ENCODE measurements around the gene ACADM. TPM values are rescaled to one million over a fixed set of nuclear protein-coding genes. Genes with fewer than 3 reads are reported as not detected.
"Not testable (repeated sequence)": the region's sequence is repeated elsewhere in the genome, so short reads cannot be mapped to it uniquely, and the experiment has no call there.

ACADM gene
- polyA plus RNA-seq, 4 donors, result 73.6 to 145 (median 128) TPM

- no peak for DNase-seq (ENCODE audit: low read depth in 4 of 4, low spot score in 3 of 4)
Measured at GRCh38 chr1:75791022-75791421, 66.5 kb downstream of the ACADM start.

DNA sequence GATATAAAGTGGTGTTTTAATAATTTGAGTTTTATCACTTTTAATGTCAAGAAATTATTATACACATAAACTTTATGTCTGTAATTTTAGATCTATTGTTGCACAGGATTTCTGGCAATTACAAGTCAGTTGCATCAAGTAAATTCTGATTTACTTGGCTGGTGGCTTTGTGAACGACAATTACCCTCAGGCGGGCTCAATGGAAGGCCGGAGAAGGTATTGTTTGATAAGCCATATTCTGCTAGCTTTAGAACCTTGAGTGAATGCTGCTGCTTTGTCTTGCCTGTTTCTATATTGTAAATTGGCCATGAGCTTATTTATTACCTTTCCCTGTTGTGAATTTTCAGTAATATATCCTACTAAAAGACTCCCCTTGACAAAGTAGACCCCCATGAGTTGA is 67.6 kb downstream of the ACADM start:
- DNase-seq (ENCODE audit: low read depth in 4 of 4, low spot score in 3 of 4), result no peak

- no peak for DNase-seq (ENCODE audit: low read depth in 4 of 4, low spot score in 3 of 4)
Measured at GRCh38 chr1:75794382-75794781, 69.9 kb downstream of the ACADM start.

DNA sequence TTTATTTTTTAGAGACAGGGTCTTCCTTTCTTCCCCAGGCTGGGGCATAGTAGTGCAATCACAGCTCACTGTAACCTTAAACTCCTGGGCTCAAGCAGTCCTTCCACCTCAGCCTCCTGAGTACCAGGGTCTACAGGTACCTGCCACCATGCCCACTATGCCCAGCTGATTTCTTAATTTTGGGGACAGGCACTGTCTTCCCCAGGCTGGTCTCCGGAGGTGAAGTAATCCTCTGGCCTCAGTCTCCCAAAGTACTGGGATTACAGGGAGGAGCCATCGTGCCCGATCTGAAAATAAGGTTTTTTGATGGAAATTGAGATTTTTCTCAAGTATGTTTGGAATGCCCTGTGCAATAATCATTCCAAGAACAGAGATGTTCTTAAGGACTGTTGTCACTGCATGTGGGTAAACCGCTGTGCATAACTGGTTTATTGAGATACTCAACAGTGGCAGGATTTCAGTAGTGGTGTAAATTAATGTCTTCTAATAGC is 71.2 kb downstream of the ACADM start:
- DNase-seq (ENCODE audit: low read depth in 4 of 4, low spot score in 3 of 4), result no peak

- DNase-seq (ENCODE audit: low read depth in 4 of 4, low spot score in 3 of 4), result no peak
Measured at GRCh38 chr1:75796376-75797272, 72.1 kb downstream of the ACADM start, which contains the start of gene MSH4. MSH4 (plus strand) TSS chr1:75796882; CDS start chr1:75796986, 104 bp downstream.

DNA sequence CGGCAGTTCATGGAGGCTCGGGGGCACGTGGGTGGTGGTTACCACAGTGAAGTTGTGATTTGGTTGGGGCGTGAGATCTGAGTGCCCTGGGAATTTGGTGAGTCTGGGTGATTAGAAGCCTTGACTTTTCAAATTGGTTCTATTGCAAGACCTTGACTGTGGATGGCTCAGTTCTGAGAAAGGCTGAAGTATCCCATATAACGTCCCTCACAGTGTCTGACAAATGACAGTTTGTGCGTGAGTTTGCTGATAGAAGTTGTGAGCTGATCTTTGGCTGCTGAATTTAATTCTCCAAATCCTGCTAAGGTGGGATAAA is 72.7 kb downstream of the ACADM start:
- DNase-seq (ENCODE audit: low read depth in 4 of 4, low spot score in 3 of 4), result no peak

DNA sequence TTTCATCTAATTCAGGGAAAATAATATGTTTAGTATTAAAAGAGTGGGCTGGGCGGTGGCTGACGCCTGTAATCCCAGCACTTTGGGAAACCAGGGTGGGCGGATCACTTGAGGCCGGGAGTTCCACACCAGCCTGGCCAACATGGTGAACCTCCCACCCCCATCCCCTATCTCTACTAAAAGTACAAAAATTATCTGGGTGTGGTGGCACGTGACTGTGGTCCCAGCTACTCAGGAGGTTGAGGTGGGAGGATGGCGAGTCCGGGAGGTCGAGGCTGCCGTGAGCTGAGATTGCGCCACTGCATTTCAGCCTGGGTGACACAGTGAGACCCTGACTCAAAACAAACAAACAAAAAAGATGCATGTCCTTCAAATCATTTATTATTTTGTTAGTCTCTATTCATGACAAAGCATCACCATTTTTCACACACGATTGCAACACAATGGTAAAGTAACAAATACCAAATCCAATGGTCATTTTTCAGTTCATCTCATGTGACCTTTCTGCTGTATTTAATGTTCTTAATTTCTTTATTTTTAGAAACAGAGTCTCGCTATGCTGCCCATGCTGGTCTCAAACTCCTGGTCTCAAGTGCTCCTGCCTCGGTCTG is 73.2 kb downstream of the ACADM start:
- no peak for DNase-seq (ENCODE audit: low read depth in 4 of 4, low spot score in 3 of 4)

- DNase-seq (ENCODE audit: low read depth in 4 of 4, low spot score in 3 of 4), result not testable (repeated sequence)
Measured at GRCh38 chr1:75801480-75801879, 77.0 kb downstream of the ACADM start.

- DNase-seq (ENCODE audit: low read depth in 4 of 4, low spot score in 3 of 4), result no peak
Measured at GRCh38 chr1:75808921-75809320, 84.4 kb downstream of the ACADM start.

- DNase-seq (ENCODE audit: low read depth in 4 of 4, low spot score in 3 of 4), result not testable (repeated sequence)
Measured at GRCh38 chr1:75810113-75810512, 85.6 kb downstream of the ACADM start.

GRCh38 chr1:75811211-75811981 is 86.9 kb downstream of the ACADM start:
- DNase-seq (ENCODE audit: low read depth in 4 of 4, low spot score in 3 of 4), result no peak

- DNase-seq (ENCODE audit: low read depth in 4 of 4, low spot score in 3 of 4), result no peak
Measured at GRCh38 chr1:75812065-75812464, 87.6 kb downstream of the ACADM start.

Other genes with a start within 250 kb of the ACADM start
- gene SLC44A5, start 113.6 kb upstream of the ACADM start, polyA plus RNA-seq (ENCODE audit: insufficient read length in 4 of 4), result 10 to 100 TPM in 3 of 4 donors, 1 to 10 TPM in 1; 3.7 to 17.0 (median 13.5) TPM
- 100 to 1,000 TPM in 1 of 4 donors, 10 to 100 TPM in 3; 61.3 to 102 (median 93.6) TPM for gene RABGGTB, start 61.5 kb downstream of the ACADM start, polyA plus RNA-seq (ENCODE audit: insufficient read length in 4 of 4)
- under 1 TPM; 0.20 to 0.39 (median 0.36) TPM for gene MSH4, start 72.2 kb downstream of the ACADM start, polyA plus RNA-seq (ENCODE audit: insufficient read length in 4 of 4)
- not detected for gene ASB17, start 207.7 kb downstream of the ACADM start, polyA plus RNA-seq (ENCODE audit: insufficient read length in 4 of 4)